HCT116 (cell line): ENCODE data around the gene CCDC88C. TPM values are rescaled to one million over a fixed set of nuclear protein-coding genes. Genes with fewer than 3 reads are reported as not detected.

Experiments used
- ATAC-seq: fragments of 200-7000 bp; cut with Tn5 transposase; 2 replicates; pipeline ENCODE4 v1.9.1; 2020; ENCODE audit warnings: mild to moderate bottlenecking, moderate library complexity
- BruUV-seq: library from RNA; stranded (reverse); fragments of 400-500 nt; replicated peaks from 2 replicates; lab custom pipeline; 2021; lab: Mats Ljungman, UMichigan
- CTCF ChIA-PET: fragments of 300-600 bp; sonication (Branson Sonifier 250); formaldehyde crosslinking; loops from one replicate; lab custom pipeline; 2021; ENCODE audit warnings: antibody characterized with exemption; lab: Charles Lee
- POLR2A ChIA-PET: fragments of 300-600, 350-600 bp; sonication (Branson Sonifier 250); formaldehyde crosslinking; loops from one replicate; lab custom pipeline; 2021; ENCODE audit warnings: antibody characterized with exemption; lab: Charles Lee
- RAD21 ChIA-PET, 2 experiments: fragments of 300-600 bp; sonication (Branson Sonifier 250); formaldehyde crosslinking; loops; one replicate each; lab custom pipeline; 2023; ENCODE audit warnings: low total read pairs in 2 of 2; ENCODE audit not compliant: uncharacterized antibody in 2 of 2, unreplicated experiment in 2 of 2, low non-redundant PET in 1 of 2; lab: Charles Lee
- DNase-seq: peaks from one replicate; pipeline ENCODE4 v3.0.0-alpha.2; 2010; ENCODE audit warnings: low read depth, low spot score
- H2AFZ ChIP-seq: fragments of 200-600 bp; shearing (Covaris generic), sonication (generic); 2 replicates; pipeline ENCODE4 v1.6.1; 2017; ENCODE audit warnings: low read depth, mixed run types, mixed read lengths, antibody characterized with exemption, low read length; ENCODE audit not compliant: poor library complexity, severe bottlenecking
- H3K27ac ChIP-seq: 2 replicates; pipeline ENCODE4 v1.5.1; 2012; ENCODE audit warnings: low read depth, low read length
- H3K27me3 ChIP-seq: fragments of 200-600 bp; sonication (generic); 2 replicates; pipeline ENCODE4 v1.6.1; 2016; ENCODE audit warnings: mixed run types, low read length, mixed read lengths; ENCODE audit not compliant: insufficient read depth
- H3K36me3 ChIP-seq, 2 experiments: fragments of 200-500 bp in 1 of 2; fragments of 200-600 bp in 1 of 2; sonication (Bioruptor generic) in 1 of 2; sonication (generic) in 1 of 2; 2 replicates each; pipeline versions ENCODE4 v1.5.1 to v1.6.1; 2014 to 2016; ENCODE audit warnings: low read length in 2 of 2, inconsistent platforms in 1 of 2, mixed read lengths in 1 of 2, mixed run types in 1 of 2; ENCODE audit not compliant: insufficient read depth in 2 of 2, control insufficient read depth in 1 of 2
- H3K4me1 ChIP-seq, 2 experiments: fragments of 200-600 bp in 1 of 2; sonication (generic) in 1 of 2; 2 replicates each; pipeline versions ENCODE4 v1.5.1 to v1.6.1; 2012 to 2017; ENCODE audit warnings: low read length in 2 of 2, inconsistent platforms in 1 of 2, mild to moderate bottlenecking in 1 of 2, mixed read lengths in 1 of 2, mixed run types in 1 of 2, moderate library complexity in 1 of 2; ENCODE audit not compliant: insufficient read depth in 2 of 2, control insufficient read depth in 1 of 2
- H3K4me2 ChIP-seq: fragments of 200-600 bp; sonication (generic); 2 replicates; pipeline ENCODE4 v1.6.1; 2017; ENCODE audit warnings: mixed run types, low read length, mixed read lengths
- H3K4me3 ChIP-seq, 2 experiments: fragments of 200-600 bp in 1 of 2; sonication (generic) in 1 of 2; replicated peaks in 1 of 2; 2 replicates each; pipeline ENCODE4 v1.5.1; 2011 to 2016; ENCODE audit warnings: low read length in 2 of 2, control low read depth in 1 of 2, low read depth in 1 of 2, mild to moderate bottlenecking in 1 of 2, mixed read lengths in 1 of 2, mixed run types in 1 of 2
- H3K79me2 ChIP-seq: fragments of 200-600 bp; sonication (generic); 2 replicates; pipeline ENCODE4 v1.6.1; 2017; ENCODE audit warnings: mild to moderate bottlenecking, mixed run types, low read length, moderate library complexity, mixed read lengths; ENCODE audit not compliant: insufficient read depth
- H3K9ac ChIP-seq: fragments of 200-600 bp; sonication (generic); 2 replicates; pipeline ENCODE4 v1.6.1; 2016; ENCODE audit warnings: low read length, mixed read lengths
- H3K9me2 ChIP-seq: fragments of 200-600 bp; sonication (generic), shearing (Covaris generic); 2 replicates; pipeline ENCODE4 v1.6.1; 2017; ENCODE audit warnings: mixed run types, mild to moderate bottlenecking, moderate library complexity; ENCODE audit not compliant: insufficient read depth
- H3K9me3 ChIP-seq, 2 experiments: fragments of 200-500 bp in 1 of 2; fragments of 200-600 bp in 1 of 2; sonication (Bioruptor generic) in 1 of 2; sonication (generic) in 1 of 2; 2 replicates each; pipeline ENCODE4 v1.6.1; 2014 to 2017; ENCODE audit warnings: low read length in 2 of 2, mixed read lengths in 2 of 2, inconsistent platforms in 1 of 2, low read depth in 1 of 2, mild to moderate bottlenecking in 1 of 2, mixed run types in 1 of 2, moderate library complexity in 1 of 2; ENCODE audit not compliant: control insufficient read depth in 1 of 2, insufficient read depth in 1 of 2
- H4K20me1 ChIP-seq: fragments of 200-600 bp; sonication (generic), shearing (Covaris generic); 2 replicates; pipeline ENCODE4 v1.6.1; 2017; ENCODE audit warnings: mixed run types, mild to moderate bottlenecking, moderate library complexity; ENCODE audit not compliant: insufficient read depth
- CBX3 ChIP-seq: IDR thresholded peaks from 2 replicates; pipeline ENCODE4 v1.6.1; 2012; ENCODE audit warnings: low read depth
- CEBPB ChIP-seq: IDR thresholded peaks from 2 replicates; pipeline ENCODE4 v1.6.1; 2012; ENCODE audit warnings: low read depth
- CTCF ChIP-seq, 3 experiments: fragments of 200-600 bp in 1 of 3; sonication (generic) in 1 of 3; IDR thresholded peaks in 2 of 3; conservative IDR thresholded peaks in 1 of 3; 2 replicates each; pipeline ENCODE4 v1.5.1; 2012 to 2017; ENCODE audit warnings: low read depth in 2 of 3, low read length in 2 of 3, antibody characterized with exemption in 1 of 3, borderline replicate concordance in 1 of 3, control low read depth in 1 of 3, mild to moderate bottlenecking in 1 of 3, mixed read lengths in 1 of 3, mixed run types in 1 of 3, moderate library complexity in 1 of 3; ENCODE audit not compliant: insufficient read depth in 1 of 3
- ELF1 ChIP-seq: IDR thresholded peaks from 2 replicates; pipeline ENCODE4 v1.6.1; 2012; ENCODE audit warnings: low read depth, borderline replicate concordance
- EZH2phosphoT487 ChIP-seq: fragments of 200-600 bp; IDR thresholded peaks from 2 replicates; pipeline ENCODE4 v1.6.1; 2018; ENCODE audit warnings: antibody characterized with exemption, borderline replicate concordance
- POLR2AphosphoS5 ChIP-seq: IDR thresholded peaks from 2 replicates; pipeline ENCODE4 v1.6.1; 2011; ENCODE audit warnings: mild to moderate bottlenecking, low read depth, low read length, moderate library complexity
- REST ChIP-seq: IDR thresholded peaks from 2 replicates; pipeline ENCODE4 v1.6.1; 2012; ENCODE audit warnings: low read depth
- SP1 ChIP-seq: IDR thresholded peaks from 2 replicates; pipeline ENCODE4 v1.6.1; 2012; ENCODE audit warnings: low read depth
- SRF ChIP-seq: IDR thresholded peaks from 2 replicates; pipeline ENCODE4 v1.6.1; 2012; ENCODE audit warnings: low read depth
- YY1 ChIP-seq: IDR thresholded peaks from 2 replicates; pipeline ENCODE4 v1.6.1; 2011; ENCODE audit warnings: low read length, low read depth, moderate library complexity, mild to moderate bottlenecking; ENCODE audit not compliant: insufficient replicate concordance; ENCODE audit errors: extremely low read depth
- ZNF274 ChIP-seq: fragments of 200-500 bp; sonication (Bioruptor generic); IDR thresholded peaks from 2 replicates; pipeline ENCODE4 v1.6.1; 2014; ENCODE audit warnings: mild to moderate bottlenecking, low read depth, low read length, inconsistent platforms
- intact Hi-C: fragments of 100-400 bp; cut with micrococcal nuclease; formaldehyde crosslinking; loops from 2 replicates; pipeline ENCODE4 v1.10.0; 2022
- total RNA-seq: library from RNA; stranded (reverse); gene quantifications from one replicate; pipeline ENCODE4 v1.2.1, GENCODE V29; 2021; ENCODE audit not compliant: unreplicated experiment

CCDC88C gene
- total RNA-seq, 1 experiment from 2014 or later, result 20.8 TPM

DNA sequence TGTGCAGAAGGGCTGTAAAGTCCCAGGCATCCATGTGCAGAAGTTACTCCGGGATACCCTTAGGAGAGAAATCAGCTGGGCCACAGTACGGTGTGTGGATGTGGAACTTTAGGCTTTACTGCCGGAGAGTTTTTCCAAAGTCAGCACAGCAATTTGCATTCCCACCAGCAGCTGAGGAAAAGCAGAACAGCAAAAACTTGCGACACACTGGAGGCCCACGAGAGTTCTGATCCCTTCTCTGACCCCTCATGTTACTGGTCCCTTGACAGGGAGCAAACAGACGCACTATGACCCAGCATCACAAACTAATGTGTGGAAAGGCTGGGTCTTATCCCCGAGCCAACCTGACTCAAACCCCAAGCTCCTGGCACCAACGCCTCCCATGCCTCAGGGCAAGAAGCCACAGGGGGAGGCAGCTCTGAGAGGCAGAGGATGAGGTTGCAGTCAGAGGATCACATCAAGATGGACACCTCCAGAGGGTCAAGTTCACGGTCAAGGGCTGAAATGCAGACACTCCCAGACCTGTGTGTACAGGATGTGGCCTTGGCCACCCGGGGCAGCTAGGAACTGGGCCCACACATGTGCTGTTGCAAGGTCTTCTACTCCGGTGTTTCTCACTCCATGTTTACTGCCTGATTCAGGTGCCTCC, 38.6 kb downstream of the CCDC88C start (continued):
- TF ChIP-seq CBX3 (no peak), CEBPB (no peak), ZNF274 (no peak)
- TF ChIP-seq, all 23 proteins: peak for 0

DNA sequence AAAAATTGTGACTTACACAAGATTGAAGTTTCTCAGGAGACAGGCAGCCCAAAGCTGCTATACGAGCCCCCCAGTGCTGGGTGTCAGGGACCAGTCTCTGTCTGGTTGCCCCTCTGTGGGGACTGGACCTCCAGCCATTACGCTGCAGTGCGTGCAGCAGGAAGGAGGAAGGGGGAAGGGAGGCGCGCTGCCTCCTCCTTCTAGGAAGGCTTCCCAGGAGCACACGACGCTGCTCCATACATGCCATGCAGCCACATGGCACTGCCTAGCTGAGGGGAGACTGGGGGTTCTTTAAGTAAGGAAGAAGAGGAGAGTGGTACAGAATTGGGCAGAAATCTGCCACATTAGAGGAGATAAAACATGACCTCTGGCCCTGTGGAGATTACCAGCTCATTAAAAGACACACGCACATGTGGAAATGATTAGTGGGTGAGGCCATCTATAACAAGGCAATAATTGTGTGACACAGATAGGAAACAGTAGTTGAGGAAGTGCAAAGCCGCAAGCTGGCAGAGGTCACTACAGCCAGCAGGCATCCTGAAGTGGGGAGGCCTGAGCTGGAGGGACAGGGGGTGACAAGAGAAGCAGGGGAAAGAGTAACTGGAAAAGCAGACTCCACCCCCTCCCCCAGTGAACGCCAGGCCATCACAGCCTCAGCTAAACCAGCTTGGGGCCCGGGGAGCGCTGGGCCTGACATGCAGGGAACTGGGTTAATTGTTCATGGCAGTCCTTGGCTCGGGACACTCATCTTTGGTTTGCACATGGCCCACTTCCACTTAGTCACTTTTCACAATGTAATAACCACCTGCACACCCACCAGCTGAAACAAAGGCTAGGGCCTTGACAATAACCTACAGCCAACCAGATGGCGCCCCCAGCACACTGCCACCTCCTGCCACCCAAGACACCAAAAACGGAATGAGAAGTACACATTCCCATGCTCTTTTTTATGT, 39.6 kb downstream of the CCDC88C start:
- no peaks in the 10 kb centered on the region for H3K9me2 ChIP-seq
- no peak for DNase-seq
- H3K4me1 ChIP-seq, result peaks cover 0 to 4% of the 10 kb centered on the region in 2 experiments; a peak in 2 of 4 replicates
- H3K27me3 ChIP-seq, result no peaks in the 10 kb centered on the region
- no TSS peak for BruUV-seq
- no peaks in the 10 kb centered on the region for H3K36me3 ChIP-seq
- RAD21 ChIA-PET, result no interaction called here
- no peaks in the 10 kb centered on the region for H3K9me3 ChIP-seq
- H3K9ac ChIP-seq, result no peak overlapping the region
- no peaks in the 10 kb centered on the region for H4K20me1 ChIP-seq
- H3K4me2 ChIP-seq, result no peak overlapping the region
- TF ChIP-seq CTCF (IDR thresholded peaks at IDR 0.05 in 2 of 3, conservative IDR thresholded peaks at IDR 0.05 in 1 of 3; ENCODE audit: borderline replicate concordance in 1 of 3, insufficient read depth in 1 of 3, low read depth in 2 of 3, low read length in 2 of 3), result no peak
- no peak for TF ChIP-seq SRF
- no peak for TF ChIP-seq POLR2AphosphoS5
- no peak for TF ChIP-seq ELF1
- TF ChIP-seq SP1, result no peak
- no peak for TF ChIP-seq REST
- TF ChIP-seq YY1, result no peak
- TF ChIP-seq EZH2phosphoT487, result no peak
- TF ChIP-seq, all 23 proteins: peak for 0
- H3K4me3 ChIP-seq, result no peak overlapping the region
- CTCF ChIA-PET, result no interaction called here
- no peak for ATAC-seq
- intact Hi-C loops, result no loop called here
- H3K27ac ChIP-seq, result no peak overlapping the region
- POLR2A ChIA-PET, result no interaction called here
- H3K79me2 ChIP-seq, result no peaks in the 10 kb centered on the region
- no peak overlapping the region for H2AFZ ChIP-seq
